Immature natural killer cell (primary cell): Measurements from ENCODE around the gene ABCG1. TPM values are rescaled to one million over a fixed set of nuclear protein-coding genes. Genes with fewer than 3 reads are reported as not detected.

Experiments
- DNase-seq, 3 donors: peaks; one replicate each; pipeline ENCODE4 v3.0.0; 2022; ENCODE audit warnings: mixed read lengths in 1 of 3
- H3K27ac Mint-ChIP-seq, 6 donors: one replicate each; pipeline ENCODE4 v1.8.0; 2020; ENCODE audit warnings: mixed read lengths in 6 of 6, mild to moderate bottlenecking in 5 of 6, inconsistent platforms in 4 of 6, moderate library complexity in 3 of 6
- H3K27me3 Mint-ChIP-seq, 3 donors: one replicate each; pipeline ENCODE4 v1.8.0; 2020 to 2021; ENCODE audit warnings: low read depth in 3 of 3, mild to moderate bottlenecking in 3 of 3, mixed read lengths in 3 of 3, moderate library complexity in 3 of 3, inconsistent platforms in 1 of 3
- H3K36me3 Mint-ChIP-seq, 3 donors: one replicate each; pipeline ENCODE4 v1.8.0; 2020; ENCODE audit warnings: mixed read lengths in 3 of 3, inconsistent platforms in 2 of 3, mild to moderate bottlenecking in 2 of 3
- H3K4me1 Mint-ChIP-seq, 2 donors: one replicate each; pipeline ENCODE4 v1.8.0; 2020; ENCODE audit warnings: inconsistent platforms in 2 of 2, mild to moderate bottlenecking in 2 of 2, mixed read lengths in 2 of 2, moderate library complexity in 1 of 2
- H3K4me3 Mint-ChIP-seq, 5 donors: one replicate each; pipeline ENCODE4 v1.8.0; 2020; ENCODE audit warnings: mild to moderate bottlenecking in 5 of 5, mixed read lengths in 5 of 5, inconsistent platforms in 3 of 5, moderate library complexity in 3 of 5
- H3K9me3 Mint-ChIP-seq, 6 donors: one replicate each; pipeline ENCODE4 v1.8.0; 2020; ENCODE audit warnings: mild to moderate bottlenecking in 6 of 6, mixed read lengths in 6 of 6, inconsistent platforms in 4 of 6, moderate library complexity in 3 of 6
- polyA plus RNA-seq, 3 donors: library from polyadenylated mRNA; unstranded; fragments of 300-500 nt; fragmentation: Illumina TruSeq; gene quantifications; one replicate each; pipeline ENCODE4 v1.2.3, GENCODE V29; 2021

The ABCG1 gene
- polyA plus RNA-seq, 3 donors from 2014 or later: 4.3 to 10.9 (median 8.2) TPM

- H3K36me3 Mint-ChIP-seq: no peaks in the 10 kb centered on the region
- H3K27ac Mint-ChIP-seq: no peak overlapping the region
- H3K9me3 Mint-ChIP-seq: no peaks in the 10 kb centered on the region
- peaks cover 0 to 3% of the 10 kb centered on the region in 2 donors for H3K4me1 Mint-ChIP-seq
- no peak for DNase-seq
- H3K27me3 Mint-ChIP-seq: peaks cover 0 to 28% (median 3%) of the 10 kb centered on the region in 3 donors
- H3K4me3 Mint-ChIP-seq: no peak overlapping the region
These were observed 88.2 kb downstream of the ABCG1 start for GRCh38 chr21:42307106-42307505.

GRCh38 chr21:42308161-42308913 lies 89.4 kb downstream of the ABCG1 start:
- H3K4me3 Mint-ChIP-seq: no peak overlapping the region
- DNase-seq: no peak
- H3K27me3 Mint-ChIP-seq: peaks cover 2 to 27% (median 3%) of the 10 kb centered on the region in 3 donors
- no peaks in the 10 kb centered on the region for H3K36me3 Mint-ChIP-seq
- no peaks in the 10 kb centered on the region for H3K9me3 Mint-ChIP-seq
- peaks cover 0 to 3% of the 10 kb centered on the region in 2 donors for H3K4me1 Mint-ChIP-seq
- H3K27ac Mint-ChIP-seq: no peak overlapping the region

GRCh38 chr21:42308914-42309752 lies 90.2 kb downstream of the ABCG1 start:
- Mint-ChIP-seq H3K27ac (no peak overlapping the region), H3K4me1 (peaks cover 0 to 3% of the 10 kb centered on the region in 2 donors), H3K4me3 (no peak overlapping the region), H3K9me3 (no peaks in the 10 kb centered on the region), H3K36me3 (no peaks in the 10 kb centered on the region), H3K27me3 (peaks cover 2 to 25% (median 5%) of the 10 kb centered on the region in 3 donors)
- no peak for DNase-seq

GRCh38 chr21:42309753-42310213 lies 90.8 kb downstream of the ABCG1 start:
- Mint-ChIP-seq H3K27me3 (peaks cover 2 to 21% (median 5%) of the 10 kb centered on the region in 3 donors), H3K4me1 (peaks cover 0 to 3% of the 10 kb centered on the region in 2 donors), H3K4me3 (no peak overlapping the region), H3K9me3 (no peaks in the 10 kb centered on the region), H3K27ac (no peak overlapping the region), H3K36me3 (no peaks in the 10 kb centered on the region)
- DNase-seq: peak; percentile 44 to 51 (median 45)

GRCh38 chr21:42310411-42311001 lies 91.6 kb downstream of the ABCG1 start:
- Mint-ChIP-seq H3K4me3 (no peak overlapping the region), H3K27me3 (peaks cover 2 to 20% (median 3%) of the 10 kb centered on the region in 3 donors), H3K4me1 (peaks cover 0 to 3% of the 10 kb centered on the region in 2 donors), H3K36me3 (no peaks in the 10 kb centered on the region), H3K9me3 (no peaks in the 10 kb centered on the region), H3K27ac (no peak overlapping the region)
- DNase-seq: no peak

GRCh38 chr21:42311160-42311559 lies 92.2 kb downstream of the ABCG1 start:
- DNase-seq: no peak
- H3K36me3 Mint-ChIP-seq: no peaks in the 10 kb centered on the region
- no peak overlapping the region for H3K27ac Mint-ChIP-seq

GRCh38 chr21:42311816-42312625 lies 93.1 kb downstream of the ABCG1 start:
- Mint-ChIP-seq H3K36me3 (no peaks in the 10 kb centered on the region), H3K9me3 (no peaks in the 10 kb centered on the region), H3K27ac (no peak overlapping the region), H3K4me1 (peaks cover 0 to 5% of the 10 kb centered on the region in 2 donors), H3K27me3 (peaks cover 1 to 12% (median 2%) of the 10 kb centered on the region in 3 donors), H3K4me3 (no peak overlapping the region)
- DNase-seq: no peak

More at GRCh38 chr21:42311160-42311559, 92.2 kb downstream of the ABCG1 start:
- Mint-ChIP-seq H3K4me3 (no peak overlapping the region), H3K9me3 (no peaks in the 10 kb centered on the region), H3K27me3 (peaks cover 1 to 16% (median 2%) of the 10 kb centered on the region in 3 donors), H3K4me1 (peaks cover 0 to 3% of the 10 kb centered on the region in 2 donors)

- no peak for DNase-seq
- Mint-ChIP-seq H3K9me3 (no peaks in the 10 kb centered on the region), H3K4me3 (no peak overlapping the region), H3K36me3 (no peaks in the 10 kb centered on the region), H3K4me1 (peaks cover 0 to 5% of the 10 kb centered on the region in 2 donors), H3K27ac (no peak overlapping the region), H3K27me3 (peaks cover 1 to 7% (median 2%) of the 10 kb centered on the region in 3 donors)
These were observed 93.7 kb downstream of the ABCG1 start for GRCh38 chr21:42312626-42313104.

GRCh38 chr21:42313501-42313969 lies 94.6 kb downstream of the ABCG1 start:
- H3K9me3 Mint-ChIP-seq: no peaks in the 10 kb centered on the region
- H3K4me1 Mint-ChIP-seq: peaks cover 3 to 5% of the 10 kb centered on the region in 2 donors
- no peak for DNase-seq
- H3K4me3 Mint-ChIP-seq: no peak overlapping the region
- H3K36me3 Mint-ChIP-seq: no peaks in the 10 kb centered on the region
- H3K27me3 Mint-ChIP-seq: peaks cover 1 to 7% (median 2%) of the 10 kb centered on the region in 3 donors
- H3K27ac Mint-ChIP-seq: no peak overlapping the region

- DNase-seq: no peak
- Mint-ChIP-seq H3K4me3 (no peak overlapping the region), H3K36me3 (no peaks in the 10 kb centered on the region)
These were observed 95.8 kb downstream of the ABCG1 start for GRCh38 chr21:42314616-42315295.

GRCh38 chr21:42315296-42315891 lies 96.5 kb downstream of the ABCG1 start, which contains the start of gene TFF3:
Gene TFF3, minus strand, starts transcription at chr21:42315409. Its CDS starts 35 bp downstream, at chr21:42315374.
- peaks cover under 1 to 3% (median 2%) of the 10 kb centered on the region in 3 donors for H3K27me3 Mint-ChIP-seq
- no peak within 1 kb of the TSS for H3K27ac Mint-ChIP-seq
- H3K4me3 Mint-ChIP-seq: no peak within 1 kb of the TSS
- H3K36me3 Mint-ChIP-seq: no peaks in the 10 kb centered on the region
- H3K9me3 Mint-ChIP-seq: no peaks in the 10 kb centered on the region
- H3K4me1 Mint-ChIP-seq: peaks cover 15 to 16% of the 10 kb centered on the region in 2 donors
- no peak for DNase-seq

More at GRCh38 chr21:42314616-42315295, 95.8 kb downstream of the ABCG1 start:
- Mint-ChIP-seq H3K9me3 (no peaks in the 10 kb centered on the region), H3K27me3 (peaks cover 2 to 3% (median 3%) of the 10 kb centered on the region in 3 donors), H3K27ac (no peak overlapping the region), H3K4me1 (peaks cover 13% of the 10 kb centered on the region in 2 donors)

GRCh38 chr21:42316891-42317290 lies 98.0 kb downstream of the ABCG1 start:
- H3K9me3 Mint-ChIP-seq: no peaks in the 10 kb centered on the region
- H3K4me3 Mint-ChIP-seq: no peak overlapping the region
- no peaks in the 10 kb centered on the region for H3K36me3 Mint-ChIP-seq
- DNase-seq: no peak
- peaks cover 15 to 16% of the 10 kb centered on the region in 2 donors for H3K4me1 Mint-ChIP-seq
- no peak overlapping the region for H3K27ac Mint-ChIP-seq
- H3K27me3 Mint-ChIP-seq: peaks cover 0 to 3% (median 2%) of the 10 kb centered on the region in 3 donors
